Osteoblast (primary cell): ENCODE results near the gene CFLAR. TPM values are rescaled to one million over a fixed set of nuclear protein-coding genes. Genes with fewer than 3 reads are reported as not detected.

Source experiments
- DNase-seq: peaks from one replicate; pipeline ENCODE4 v3.0.0; 2011; ENCODE audit warnings: low spot score, mixed read lengths; ENCODE audit not compliant: insufficient read length; ENCODE audit errors: missing footprints
- H2AFZ ChIP-seq: 2 replicates; pipeline ENCODE4 v1.6.0; 2011; ENCODE audit warnings: mild to moderate bottlenecking, low read length
- H3K27ac ChIP-seq: 2 replicates; pipeline ENCODE4 v1.5.1; 2011; ENCODE audit warnings: mild to moderate bottlenecking, low read depth, low read length, moderate library complexity
- H3K27me3 ChIP-seq: 2 replicates; pipeline ENCODE4 v1.6.0; 2012; ENCODE audit warnings: mild to moderate bottlenecking, control low read depth, inconsistent platforms, low read length, moderate library complexity; ENCODE audit not compliant: insufficient read depth
- H3K36me3 ChIP-seq: 2 replicates; pipeline ENCODE4 v1.5.1; 2011; ENCODE audit warnings: mild to moderate bottlenecking, low read length, control low read depth, moderate library complexity; ENCODE audit not compliant: insufficient read depth
- H3K4me1 ChIP-seq: 2 replicates; pipeline ENCODE4 v1.5.1; 2011; ENCODE audit warnings: mild to moderate bottlenecking, low read length, control low read depth, moderate library complexity; ENCODE audit not compliant: insufficient read depth
- H3K4me2 ChIP-seq: 2 replicates; pipeline ENCODE4 v1.6.0; 2011; ENCODE audit warnings: mild to moderate bottlenecking, low read length; ENCODE audit not compliant: insufficient read depth
- H3K4me3 ChIP-seq: fragments of 200-600 bp; sonication (generic); 3 replicates; pipeline ENCODE4 v1.5.1; 2012; ENCODE audit warnings: mild to moderate bottlenecking, low read length, inconsistent platforms; ENCODE audit not compliant: insufficient read depth
- H3K79me2 ChIP-seq: 2 replicates; pipeline ENCODE4 v1.6.0; 2012; ENCODE audit warnings: mild to moderate bottlenecking, low read length, control low read depth, inconsistent platforms; ENCODE audit not compliant: insufficient read depth
- H3K9me3 ChIP-seq: 2 replicates; pipeline ENCODE4 v1.5.1; 2011; ENCODE audit warnings: low read depth, low read length, control low read depth
- H4K20me1 ChIP-seq: 2 replicates; pipeline ENCODE4 v1.6.0; 2012; ENCODE audit warnings: mild to moderate bottlenecking, low read length, control low read depth; ENCODE audit not compliant: insufficient read depth
- CTCF ChIP-seq: IDR thresholded peaks from 2 replicates; pipeline ENCODE4 v1.5.1; 2011; ENCODE audit warnings: mild to moderate bottlenecking, low read depth, low read length, moderate library complexity; ENCODE audit errors: extremely low read depth
- total RNA-seq: library from RNA; depleted of rRNA; stranded (reverse); fragments of >200 nt; gene quantifications from 2 replicates; pipeline ENCODE4 v1.2.3, GENCODE V29; 2012

CFLAR gene
- total RNA-seq, 1 donor = 78.9 TPM

- no peaks in the 10 kb centered on the region for H3K36me3 ChIP-seq
- no peak overlapping the region for H3K4me3 ChIP-seq
- H3K4me2 ChIP-seq = no peak overlapping the region
- no peaks in the 10 kb centered on the region for H3K27me3 ChIP-seq
- H3K27ac ChIP-seq = no peak overlapping the region
- H3K4me1 ChIP-seq = no peaks in the 10 kb centered on the region
- DNase-seq = no peak
- H3K9me3 ChIP-seq = no peaks in the 10 kb centered on the region
- H3K79me2 ChIP-seq = no peaks in the 10 kb centered on the region
- no peak overlapping the region for H2AFZ ChIP-seq
- no peaks in the 10 kb centered on the region for H4K20me1 ChIP-seq
- no peak for TF ChIP-seq CTCF
These were observed 58.7 kb downstream of the CFLAR start for GRCh38 chr2:201174687-201175086.

- no peaks in the 10 kb centered on the region for H4K20me1 ChIP-seq
- TF ChIP-seq CTCF = no peak
- H3K79me2 ChIP-seq = no peaks in the 10 kb centered on the region
- H3K4me2 ChIP-seq = peak overlapping the region; percentile 40
- no peaks in the 10 kb centered on the region for H3K27me3 ChIP-seq
- H3K4me3 ChIP-seq = no peak overlapping the region
- no peaks in the 10 kb centered on the region for H3K4me1 ChIP-seq
- no peak overlapping the region for H2AFZ ChIP-seq
- no peaks in the 10 kb centered on the region for H3K9me3 ChIP-seq
- no peaks in the 10 kb centered on the region for H3K36me3 ChIP-seq
- no peak overlapping the region for H3K27ac ChIP-seq
- no peak for DNase-seq
These were observed 60.1 kb downstream of the CFLAR start for GRCh38 chr2:201176081-201176481.

DNA sequence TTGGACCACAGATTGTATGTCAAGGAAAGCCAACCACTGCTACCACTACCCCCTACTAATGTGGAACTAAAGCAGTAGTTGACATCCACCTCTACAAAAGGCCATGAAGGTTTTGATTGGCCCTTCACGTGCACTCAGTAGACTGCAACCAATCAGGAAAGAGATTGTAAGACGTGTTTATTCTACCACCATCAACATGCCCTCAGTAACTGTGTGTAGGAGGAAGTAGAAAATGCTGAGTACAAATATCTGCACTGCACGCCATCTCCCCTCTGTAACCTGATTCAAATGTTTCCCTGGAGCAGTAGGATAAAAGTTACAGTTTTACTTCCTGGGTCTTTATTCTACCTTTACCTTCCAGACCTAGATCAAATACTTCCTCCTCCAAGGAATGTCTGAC, 64.0 kb downstream of the CFLAR start:
- H3K4me3 ChIP-seq = no peak overlapping the region
- H3K27me3 ChIP-seq = no peaks in the 10 kb centered on the region
- H2AFZ ChIP-seq = no peak overlapping the region
- H3K27ac ChIP-seq = no peak overlapping the region
- no peaks in the 10 kb centered on the region for H3K4me1 ChIP-seq
- H3K9me3 ChIP-seq = no peaks in the 10 kb centered on the region
- no peaks in the 10 kb centered on the region for H3K36me3 ChIP-seq
- no peaks in the 10 kb centered on the region for H4K20me1 ChIP-seq
- TF ChIP-seq CTCF = no peak
- no peaks in the 10 kb centered on the region for H3K79me2 ChIP-seq
- no peak overlapping the region for H3K4me2 ChIP-seq
- DNase-seq = no peak

DNA sequence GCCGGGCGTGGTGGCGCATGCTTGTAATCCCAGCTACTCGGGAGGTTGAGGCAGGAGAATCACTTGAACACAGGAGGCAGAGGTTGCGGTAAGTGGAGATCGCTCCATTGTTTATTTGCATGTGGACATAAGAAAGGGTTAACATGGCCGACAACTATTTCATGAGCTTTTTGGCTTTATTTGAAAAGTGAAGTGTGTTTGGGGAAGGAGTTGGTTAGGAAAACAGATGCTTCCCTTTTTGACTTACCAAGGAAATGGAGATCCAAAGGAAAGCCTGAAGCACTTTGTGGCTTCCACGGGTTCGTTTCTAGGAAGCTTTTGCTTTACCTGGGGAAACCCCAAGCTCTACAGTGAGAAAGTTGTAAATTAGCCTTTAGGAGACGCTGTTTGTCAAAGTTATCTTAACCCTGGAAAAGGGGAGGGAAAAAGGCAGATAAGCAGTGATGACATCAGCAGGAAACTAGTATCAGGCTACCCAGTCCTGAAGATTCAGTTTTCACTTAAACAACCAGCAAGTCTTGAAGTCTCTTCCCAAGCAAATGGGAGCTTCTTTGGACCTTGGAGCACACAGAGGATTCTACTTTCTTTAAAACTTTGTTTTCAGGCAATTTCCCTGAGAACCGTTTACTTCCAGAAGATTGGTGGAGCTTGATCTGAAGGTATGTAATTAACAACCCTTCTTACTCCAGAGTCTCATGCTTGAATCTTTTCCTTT, 66.8 kb downstream of the CFLAR start, which contains the start of gene CASP10:
TSS of gene CASP10 (plus strand) at position 492 of the 715 bp plus-strand sequence. CDS start 2,637 bp downstream, outside the sequence.
- H3K9me3 ChIP-seq = no peaks in the 10 kb centered on the region
- peak; percentile 55 for TF ChIP-seq CTCF
- H3K4me2 ChIP-seq = peak within 1 kb of the TSS; percentile 81
- H3K27me3 ChIP-seq = no peaks in the 10 kb centered on the region
- H2AFZ ChIP-seq = peak within 1 kb of the TSS; percentile 86
- peak within 1 kb of the TSS; percentile 34 for H3K27ac ChIP-seq
- peak within 1 kb of the TSS; percentile 68 for H3K4me3 ChIP-seq
- no peaks in the 10 kb centered on the region for H3K36me3 ChIP-seq
- H3K4me1 ChIP-seq = no peaks in the 10 kb centered on the region
- DNase-seq = no peak
- H3K79me2 ChIP-seq = no peaks in the 10 kb centered on the region
- no peaks in the 10 kb centered on the region for H4K20me1 ChIP-seq
